Esophagus squamous epithelium (tissue), 5 donors: Measurements from ENCODE around the gene FGF14. TPM values are rescaled to one million over a fixed set of nuclear protein-coding genes. Genes with fewer than 3 reads are reported as not detected.

Experiments
- DNase-seq: peaks from one replicate; lab custom pipeline; 2025; lab: John Stamatoyannopoulos, UW
- H3K27ac ChIP-seq, 4 donors: fragments of 200-600 bp; sonication (generic); one replicate each; pipeline ENCODE4 v1.5.1; 2016 to 2019; ENCODE audit warnings: mild to moderate bottlenecking in 1 of 4
- H3K27me3 ChIP-seq, 4 donors: fragments of 200-600 bp; sonication (generic); 1 replicate in 3 of 4; 2 replicates in 1 of 4; pipeline versions ENCODE4 v1.5.1 to v1.6.0; 2017 to 2021; ENCODE audit warnings: antibody characterized with exemption in 1 of 4
- H3K36me3 ChIP-seq, 3 donors: fragments of 200-600 bp; sonication (generic); one replicate each; pipeline ENCODE4 v1.5.1; 2016 to 2019
- H3K4me1 ChIP-seq, 3 donors: fragments of 200-600 bp; sonication (generic); one replicate each; pipeline ENCODE4 v1.5.1; 2017 to 2019
- H3K4me3 ChIP-seq, 4 donors: fragments of 200-600 bp; sonication (generic); 1 replicate in 3 of 4; 2 replicates in 1 of 4; pipeline ENCODE4 v1.5.1; 2016 to 2019; ENCODE audit warnings: mild to moderate bottlenecking in 2 of 4, moderate library complexity in 1 of 4
- H3K9me3 ChIP-seq, 3 donors: fragments of 200-600 bp; sonication (generic); one replicate each; pipeline ENCODE4 v1.5.1; 2016 to 2019
- CTCF ChIP-seq, 6 experiments: fragments of 450-650 bp in 4 of 6; fragments of 200-600 bp in 2 of 6; sonication (generic) in 2 of 6; IDR thresholded peaks; one replicate each; pipeline ENCODE4 v1.5.1; 2016 to 2019; ENCODE audit warnings: antibody characterized with exemption in 6 of 6, mild to moderate bottlenecking in 4 of 6, moderate library complexity in 4 of 6
- POLR2A ChIP-seq, 4 donors: fragments of 450-650 bp; IDR thresholded peaks; one replicate each; pipeline ENCODE4 v1.6.1; 2017; ENCODE audit warnings: antibody characterized with exemption in 4 of 4, mild to moderate bottlenecking in 4 of 4, moderate library complexity in 3 of 4
- WGBS, 2 donors: methylation state at CpG; one replicate each; pipeline ENCODE4 v1.1.5; 2018; 5-methylcytosine and 5-hydroxymethylcytosine counted together
- intact Hi-C: fragments of 100-400 bp; cut with DNase I; formaldehyde crosslinking; loops from one replicate; pipeline ENCODE4 v1.15.0; 2022
- total RNA-seq, 4 donors: library from RNA; depleted of rRNA; stranded (reverse); fragments of >200 nt; gene quantifications; one replicate each; pipeline ENCODE4 v1.1.0, GENCODE V29; 2016
- donor health status: DM: yes; HTN: yes; CAD: no.

Gene FGF14
- total RNA-seq, 4 donors from 2014 or later: 0.11 to 4.2 (median 1.0) TPM

GRCh38 chr13:102039264-102039663, 362.6 kb downstream of the FGF14 start:
- Histone ChIP-seq H3K9me3 (no peaks in the 10 kb centered on the region), H3K4me3 (no peak overlapping the region), H3K4me1 (no peaks in the 10 kb centered on the region), H3K36me3 (no peaks in the 10 kb centered on the region), H3K27me3 (no peaks in the 10 kb centered on the region), H3K27ac (no peak overlapping the region)
- TF ChIP-seq CTCF (IDR thresholded peaks at IDR 0.05): no peak
- no peak for TF ChIP-seq POLR2A (IDR thresholded peaks at IDR 0.05)
- WGBS, 2 donors: 85 to 91% methylated on average over 7 of the region's 7 CpGs
- DNase-seq: no peak
- intact Hi-C loops: no loop called here

GRCh38 chr13:102038787-102039186, 363.1 kb downstream of the FGF14 start:
- Histone ChIP-seq H3K4me1 (no peaks in the 10 kb centered on the region), H3K36me3 (no peaks in the 10 kb centered on the region), H3K27me3 (no peaks in the 10 kb centered on the region), H3K9me3 (no peaks in the 10 kb centered on the region), H3K4me3 (no peak overlapping the region), H3K27ac (no peak overlapping the region)
- TF ChIP-seq POLR2A (IDR thresholded peaks at IDR 0.05): no peak
- TF ChIP-seq CTCF (IDR thresholded peaks at IDR 0.05): no peak
- 88 to 100% methylated on average over 1 of the region's 1 CpG for WGBS, 2 donors
- DNase-seq: no peak
- intact Hi-C loops: no loop called here

- no peak for TF ChIP-seq POLR2A (IDR thresholded peaks at IDR 0.05)
- no peaks in the 10 kb centered on the region for H3K4me1 ChIP-seq
- no peaks in the 10 kb centered on the region for H3K36me3 ChIP-seq
- H3K9me3 ChIP-seq: no peaks in the 10 kb centered on the region
- no peak for DNase-seq
- no peaks in the 10 kb centered on the region for H3K27me3 ChIP-seq
- H3K4me3 ChIP-seq: no peak overlapping the region
- no peak overlapping the region for H3K27ac ChIP-seq
- intact Hi-C loops: no loop called here
These were observed 365.9 kb downstream of the FGF14 start for GRCh38 chr13:102035969-102036368.

- Histone ChIP-seq H3K27ac (no peak overlapping the region), H3K4me1 (no peaks in the 10 kb centered on the region), H3K9me3 (no peaks in the 10 kb centered on the region), H3K4me3 (no peak overlapping the region), H3K27me3 (no peaks in the 10 kb centered on the region), H3K36me3 (no peaks in the 10 kb centered on the region)
- 70 to 89% methylated on average over 5 of the region's 5 CpGs for WGBS, 2 donors
- no peak for DNase-seq
- intact Hi-C loops: no loop called here
- TF ChIP-seq POLR2A (IDR thresholded peaks at IDR 0.05): no peak
- TF ChIP-seq CTCF (IDR thresholded peaks at IDR 0.05): no peak
These were observed 368.0 kb downstream of the FGF14 start for GRCh38 chr13:102033857-102034331.

- Histone ChIP-seq H3K27ac (no peak overlapping the region), H3K27me3 (no peaks in the 10 kb centered on the region), H3K4me1 (no peaks in the 10 kb centered on the region), H3K36me3 (no peaks in the 10 kb centered on the region), H3K9me3 (no peaks in the 10 kb centered on the region), H3K4me3 (no peak overlapping the region)
- 80 to 83% methylated on average over 7 of the region's 7 CpGs for WGBS, 2 donors
- intact Hi-C loops: no loop called here
- no peak for TF ChIP-seq CTCF (IDR thresholded peaks at IDR 0.05)
- TF ChIP-seq POLR2A (IDR thresholded peaks at IDR 0.05): no peak
- no peak for DNase-seq
These were observed 368.5 kb downstream of the FGF14 start for GRCh38 chr13:102033386-102033785.

- intact Hi-C loops: no loop called here
- Histone ChIP-seq H3K9me3 (no peaks in the 10 kb centered on the region), H3K4me1 (no peaks in the 10 kb centered on the region), H3K27ac (no peak overlapping the region), H3K36me3 (no peaks in the 10 kb centered on the region), H3K4me3 (no peak overlapping the region), H3K27me3 (no peaks in the 10 kb centered on the region)
- 68 to 71% methylated on average over 5 of the region's 5 CpGs for WGBS, 2 donors
- no peak for DNase-seq
- no peak for TF ChIP-seq POLR2A (IDR thresholded peaks at IDR 0.05)
- TF ChIP-seq CTCF (IDR thresholded peaks at IDR 0.05): no peak
These were observed 373.0 kb downstream of the FGF14 start for GRCh38 chr13:102028868-102029267.
